Fibroblast of skin of abdomen (primary cell): ENCODE results near the gene NEUROD1.
A peak's percentile ranks its signal among the peaks of the same experiment; 100 is the strongest.

Experiments used
- DNase-seq: peaks from one replicate; pipeline ENCODE4 v3.0.0-alpha.2; 2013

The NEUROD1 gene

DNA sequence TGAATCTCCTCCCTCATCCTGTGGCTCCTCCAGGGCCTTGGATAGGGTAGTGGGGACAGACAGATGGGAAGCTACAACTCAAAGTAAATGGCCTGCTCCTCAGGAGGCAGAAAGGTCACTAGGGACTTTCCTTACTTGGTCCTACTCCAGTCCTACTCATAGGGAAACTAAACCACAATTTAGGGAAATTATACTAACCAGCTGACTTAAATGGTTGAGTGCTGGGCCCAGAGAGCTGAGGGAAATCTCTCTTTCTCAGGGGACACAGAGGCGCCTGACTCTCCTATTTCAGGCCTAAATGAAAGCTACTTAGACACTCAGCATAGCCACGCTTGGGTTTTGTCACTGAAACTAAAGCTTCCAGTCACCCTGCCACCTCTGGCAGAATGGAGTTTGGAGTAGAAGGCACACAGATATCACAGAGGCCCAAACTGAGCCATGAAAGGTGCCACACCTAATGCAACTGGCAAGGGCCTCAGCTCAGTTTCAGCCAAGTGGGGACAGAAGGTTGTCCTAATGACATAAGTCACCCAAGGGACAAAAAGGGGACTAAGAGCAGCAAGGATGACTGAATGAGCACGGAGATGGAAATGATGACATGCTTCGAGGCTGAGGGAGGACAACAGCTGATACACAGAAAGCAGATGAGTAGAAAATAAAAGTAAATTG is 47.5 kb downstream of the NEUROD1 start:
- no peak for DNase-seq

DNA sequence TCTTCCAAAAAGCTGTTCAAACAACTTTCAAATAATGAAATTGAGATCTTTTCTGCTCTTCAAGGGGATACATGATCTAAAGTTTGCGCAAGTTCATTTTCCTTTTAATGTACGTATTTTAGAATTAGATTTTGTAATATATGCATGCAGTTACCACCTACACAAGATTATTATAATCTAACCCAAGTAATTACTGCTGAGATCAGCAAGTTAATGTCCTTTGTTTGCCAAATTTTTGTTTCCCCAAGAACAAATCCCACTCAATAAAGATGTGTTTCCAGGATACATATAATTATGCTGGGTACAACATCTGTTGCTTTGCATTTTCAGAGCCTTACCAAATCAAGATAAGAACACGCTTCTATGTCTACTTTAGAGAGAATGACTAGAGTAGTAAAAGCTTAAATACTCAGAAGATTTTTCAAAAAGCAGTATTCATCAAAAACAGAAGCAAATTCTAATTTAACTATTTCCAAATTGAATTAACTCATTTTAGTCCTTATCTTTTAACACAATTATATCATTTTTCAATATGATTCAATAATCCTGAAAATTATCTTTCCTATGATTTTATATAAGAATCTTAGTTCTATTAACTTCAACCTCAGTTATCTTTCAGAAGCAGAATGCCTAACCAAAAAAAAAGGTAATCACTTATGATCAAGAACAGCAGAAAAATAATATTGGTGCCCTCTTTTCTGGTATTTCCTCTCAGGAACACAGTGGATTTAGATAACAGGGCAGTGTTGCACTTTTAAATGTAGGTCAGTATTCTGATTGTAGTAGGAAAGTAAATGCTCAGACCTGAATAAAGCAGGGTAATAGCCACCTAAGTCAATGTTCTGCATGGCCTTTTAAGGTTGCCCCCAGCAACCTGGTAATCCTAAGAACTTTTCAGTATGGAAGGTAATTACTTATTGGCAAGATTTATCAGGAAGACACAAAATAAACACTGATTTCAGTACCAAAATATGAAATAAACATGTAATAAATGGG is 51.4 kb downstream of the NEUROD1 start:
- no peak for DNase-seq

DNA sequence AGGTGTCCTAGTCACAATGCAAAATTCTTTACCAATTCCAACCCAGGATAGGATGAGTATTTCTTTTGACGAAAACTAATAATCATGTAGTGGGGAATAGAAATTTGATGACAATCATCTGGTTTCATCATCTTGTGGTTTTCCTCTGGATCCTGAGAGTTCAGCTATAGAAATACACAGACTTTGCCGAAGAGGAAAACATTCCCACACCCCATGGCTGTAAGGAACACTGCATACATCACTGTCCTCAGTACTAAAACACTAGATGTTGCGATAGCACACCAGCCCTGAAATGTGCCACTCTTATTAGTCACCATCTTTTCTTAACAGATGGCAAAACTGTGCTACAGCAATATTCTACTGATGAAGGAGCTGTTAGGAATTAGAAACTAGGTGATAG is 52.8 kb downstream of the NEUROD1 start:
- DNase-seq, result peak; percentile 28

DNA sequence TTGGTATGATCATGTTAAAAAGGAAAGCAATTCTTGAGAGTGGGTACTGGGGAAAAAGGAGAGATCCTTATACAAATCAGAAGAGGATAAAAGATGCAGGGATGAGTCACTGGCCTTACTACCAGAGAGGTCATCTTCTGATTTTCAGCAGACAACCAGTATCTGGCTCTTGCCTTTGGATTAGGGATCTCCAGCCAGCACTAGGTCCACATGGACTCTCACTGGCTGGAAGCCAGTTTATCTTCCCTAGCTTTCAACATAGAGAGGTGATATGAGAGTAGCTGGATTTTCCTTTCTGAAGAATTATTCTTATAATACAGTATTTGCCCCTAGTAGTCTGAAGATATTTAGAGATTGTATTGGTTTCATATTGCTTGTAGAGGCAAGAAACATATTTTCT is 53.6 kb downstream of the NEUROD1 start:
- no peak for DNase-seq
